ENCODE data around the gene LPIN3.

Gene LPIN3

GRCh38 chr20:41365777-41366545 is 25.3 kb downstream of the LPIN3 start:
- peak overlapping the region; percentile 18 to 22 for H3K4me3 ChIP-seq (replicated peaks in 1 of 2; ENCODE audit: low read depth in 2 of 2, low read length in 2 of 2)
- no peak for DNase-seq (ENCODE audit: low read depth in 2 of 2)
- no peak for TF ChIP-seq CTCF (IDR thresholded peaks at IDR 0.05; ENCODE audit: low read depth, low read length)

DNA sequence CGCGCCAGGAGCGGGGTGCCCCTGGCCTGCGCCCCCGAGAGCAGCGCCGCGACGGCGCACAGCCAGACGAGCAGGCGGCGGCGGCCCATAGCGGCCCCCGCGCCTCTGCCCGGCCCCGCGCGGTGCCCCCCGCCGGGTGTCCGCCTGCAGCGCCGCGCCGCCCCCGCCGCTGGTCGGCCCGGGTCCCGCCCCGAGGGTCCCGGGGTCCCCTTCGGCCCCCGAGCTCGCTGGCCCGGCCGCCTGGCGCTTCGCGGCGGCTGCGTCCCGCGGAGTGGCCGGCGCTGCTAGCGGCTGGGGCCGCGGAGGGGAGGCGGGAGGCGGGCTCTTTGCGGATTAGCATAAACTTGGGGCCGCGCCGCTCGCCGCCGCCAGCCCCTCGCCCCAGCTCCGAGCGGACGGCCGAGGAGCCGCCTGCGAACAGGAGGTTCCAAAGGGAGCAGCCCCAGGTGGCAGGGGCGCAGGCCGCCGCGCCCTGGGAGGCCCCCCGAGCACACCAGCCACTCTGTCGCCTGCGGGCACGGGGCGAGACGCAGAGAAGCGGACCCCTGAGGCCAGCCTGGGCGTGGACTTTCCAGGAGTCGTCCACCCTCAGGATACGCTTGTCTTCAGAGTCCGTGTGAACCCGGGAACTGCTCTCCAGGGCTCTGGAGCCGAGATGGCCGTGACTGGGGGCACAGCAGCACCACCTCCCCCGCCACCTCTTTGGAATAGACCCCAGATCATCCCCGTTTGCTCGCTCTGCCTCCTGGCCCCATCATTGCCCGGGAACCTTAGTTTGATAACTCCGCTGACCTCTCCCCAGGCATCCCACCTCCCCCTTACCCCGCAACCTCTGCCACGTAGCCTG is 26.1 kb downstream of the LPIN3 start, which contains the start of gene EMILIN3:
EMILIN3 (minus strand) TSS at position 273 of the 847 bp plus-strand sequence; CDS start at position 89, 184 bp downstream.
- H3K4me3 ChIP-seq (replicated peaks in 1 of 2; ENCODE audit: low read depth in 2 of 2, low read length in 2 of 2): peak within 1 kb of the TSS; percentile 18 to 22

GRCh38 chr20:41367393-41367695 is 26.7 kb downstream of the LPIN3 start:
- DNase-seq (ENCODE audit: low read depth in 2 of 2): no peak
- H3K4me3 ChIP-seq (replicated peaks in 1 of 2; ENCODE audit: low read depth in 2 of 2, low read length in 2 of 2): no peak overlapping the region

More for the DNA sequence above, 26.1 kb downstream of the LPIN3 start, which contains the start of gene EMILIN3:
- TF ChIP-seq CTCF (IDR thresholded peaks at IDR 0.05; ENCODE audit: low read depth, low read length): no peak
- DNase-seq (ENCODE audit: low read depth in 2 of 2): no peak

GRCh38 chr20:41367956-41368355 is 27.3 kb downstream of the LPIN3 start:
- TF ChIP-seq CTCF (IDR thresholded peaks at IDR 0.05; ENCODE audit: low read depth, low read length): no peak
- no peak overlapping the region for H3K4me3 ChIP-seq (replicated peaks in 1 of 2; ENCODE audit: low read depth in 2 of 2, low read length in 2 of 2)
- no peak for DNase-seq (ENCODE audit: low read depth in 2 of 2)

More at GRCh38 chr20:41367393-41367695, 26.7 kb downstream of the LPIN3 start:
- TF ChIP-seq CTCF (IDR thresholded peaks at IDR 0.05; ENCODE audit: low read depth, low read length): no peak

DNA sequence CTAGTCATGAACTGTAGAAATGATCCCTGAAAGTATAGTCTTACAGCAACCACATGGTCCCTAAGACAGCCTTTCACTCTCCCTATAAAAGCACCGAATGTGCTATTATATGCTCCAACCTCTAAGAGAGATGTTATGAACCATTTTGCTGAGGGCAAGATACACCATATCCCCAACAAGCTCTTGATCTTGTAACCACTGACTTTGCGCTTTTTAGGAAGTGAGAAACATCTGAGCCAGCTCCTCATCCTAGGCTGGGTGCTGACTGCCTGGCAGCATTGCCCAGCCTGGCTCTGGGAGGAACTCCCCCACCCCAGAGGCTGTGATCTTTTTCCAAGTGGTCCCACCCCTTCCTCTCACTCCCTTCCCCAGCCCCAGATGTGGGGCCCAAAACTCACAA is 29.1 kb downstream of the LPIN3 start:
- DNase-seq (ENCODE audit: low read depth in 2 of 2): no peak
- no peak overlapping the region for H3K4me3 ChIP-seq (replicated peaks in 1 of 2; ENCODE audit: low read depth in 2 of 2, low read length in 2 of 2)
- TF ChIP-seq CTCF (IDR thresholded peaks at IDR 0.05; ENCODE audit: low read depth, low read length): no peak

GRCh38 chr20:41370176-41370575 is 29.6 kb downstream of the LPIN3 start:
- TF ChIP-seq CTCF (IDR thresholded peaks at IDR 0.05; ENCODE audit: low read depth, low read length): no peak
- no peak for DNase-seq (ENCODE audit: low read depth in 2 of 2)
- no peak overlapping the region for H3K4me3 ChIP-seq (replicated peaks in 1 of 2; ENCODE audit: low read depth in 2 of 2, low read length in 2 of 2)
